COLO829 (cell line): ENCODE data around the gene ZNF219.

Experiments
- DNase-seq: peaks from one replicate; pipeline ENCODE4 v3.0.0; 2012; ENCODE audit warnings: low spot score

ZNF219 gene

GRCh38 chr14:21066882-21067502, 31.5 kb downstream of the ZNF219 start:
- no peak for DNase-seq

GRCh38 chr14:21063479-21063878, 35.0 kb downstream of the ZNF219 start:
- no peak for DNase-seq

- DNase-seq = no peak
These were observed 37.1 kb downstream of the ZNF219 start for GRCh38 chr14:21061347-21061668.

- DNase-seq = no peak
These were observed 37.7 kb downstream of the ZNF219 start for GRCh38 chr14:21060614-21061346.

- no peak for DNase-seq
These were observed 38.4 kb downstream of the ZNF219 start for GRCh38 chr14:21059842-21060613.

- no peak for DNase-seq
These were observed 39.6 kb downstream of the ZNF219 start for GRCh38 chr14:21058903-21059302.

- DNase-seq = no peak
These were observed 40.4 kb downstream of the ZNF219 start, which contains the start of gene RNASE8 for GRCh38 chr14:21057803-21058675. Gene RNASE8 (plus strand): TSS chr14:21057822. CDS start chr14:21057893, 71 bp downstream.

- DNase-seq = no peak
These were observed 41.8 kb downstream of the ZNF219 start for GRCh38 chr14:21056520-21057163.

- no peak for DNase-seq
These were observed 42.9 kb downstream of the ZNF219 start for GRCh38 chr14:21055432-21056117.

GRCh38 chr14:21054768-21055145, 43.7 kb downstream of the ZNF219 start:
- no peak for DNase-seq

- no peak for DNase-seq
These were observed 44.2 kb downstream of the ZNF219 start for GRCh38 chr14:21054123-21054767.

- no peak for DNase-seq
These were observed 45.0 kb downstream of the ZNF219 start for GRCh38 chr14:21053184-21054122.

- no peak for DNase-seq
These were observed 47.9 kb downstream of the ZNF219 start for GRCh38 chr14:21050597-21050996.

GRCh38 chr14:21049271-21049673, 49.2 kb downstream of the ZNF219 start:
- no peak for DNase-seq

- DNase-seq = no peak
These were observed 49.8 kb downstream of the ZNF219 start for GRCh38 chr14:21048638-21049037.

GRCh38 chr14:21047378-21047781, 51.1 kb downstream of the ZNF219 start:
- DNase-seq = no peak

- DNase-seq = no peak
These were observed 54.4 kb downstream of the ZNF219 start for GRCh38 chr14:21043974-21044618.

- DNase-seq = no peak
These were observed 55.0 kb downstream of the ZNF219 start for GRCh38 chr14:21043387-21043973.
